ENCODE data around the gene ANKRD13A. TPM values are rescaled to one million over a fixed set of nuclear protein-coding genes. Genes with fewer than 3 reads are reported as not detected.

Gene ANKRD13A
- total and polyA plus RNA-seq, 2 of the 13 experiments (the other 11 are each of a cell fraction or from before 2014, with no cell fraction given), result 34.1 to 41.6 TPM

GRCh38 chr12:110048242-110049027 lies 49.2 kb downstream of the ANKRD13A start, which contains the start of gene C12orf76 (continued):
- TF ChIP-seq, protein P1, sequence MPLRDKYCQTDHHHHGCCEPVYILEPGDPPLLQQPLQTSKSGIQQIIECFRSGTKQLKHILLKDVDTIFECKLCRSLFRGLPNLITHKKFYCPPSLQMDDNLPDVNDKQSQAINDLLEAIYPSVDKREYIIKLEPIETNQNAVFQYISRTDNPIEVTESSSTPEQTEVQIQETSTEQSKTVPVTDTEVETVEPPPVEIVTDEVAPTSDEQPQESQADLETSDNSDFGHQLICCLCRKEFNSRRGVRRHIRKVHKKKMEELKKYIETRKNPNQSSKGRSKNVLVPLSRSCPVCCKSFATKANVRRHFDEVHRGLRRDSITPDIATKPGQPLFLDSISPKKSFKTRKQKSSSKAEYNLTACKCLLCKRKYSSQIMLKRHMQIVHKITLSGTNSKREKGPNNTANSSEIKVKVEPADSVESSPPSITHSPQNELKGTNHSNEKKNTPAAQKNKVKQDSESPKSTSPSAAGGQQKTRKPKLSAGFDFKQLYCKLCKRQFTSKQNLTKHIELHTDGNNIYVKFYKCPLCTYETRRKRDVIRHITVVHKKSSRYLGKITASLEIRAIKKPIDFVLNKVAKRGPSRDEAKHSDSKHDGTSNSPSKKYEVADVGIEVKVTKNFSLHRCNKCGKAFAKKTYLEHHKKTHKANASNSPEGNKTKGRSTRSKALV (CRISPR knock-in tag; IDR thresholded peaks at IDR 0.05), result no peak
- TF ChIP-seq ZNF740 (CRISPR knock-in tag; IDR thresholded peaks at IDR 0.05) (peak; percentile 73), ZFP91 (CRISPR knock-in tag; IDR thresholded peaks at IDR 0.05; ENCODE audit: borderline replicate concordance) (peak; percentile 75), ZNF788 (CRISPR knock-in tag; IDR thresholded peaks at IDR 0.05; ENCODE audit: borderline replicate concordance) (peak; percentile 97; the same call in 1 of the 2 replicates), ZFAT (CRISPR knock-in tag; conservative IDR thresholded peaks at IDR 0.05) (no peak), HOXD1 (CRISPR knock-in tag; IDR thresholded peaks at IDR 0.05) (peak; percentile 50; the same call in 1 of the 2 replicates), ARID2 (CRISPR knock-in tag; IDR thresholded peaks at IDR 0.05; ENCODE audit: borderline replicate concordance) (peak; percentile 2; the same call in 1 of the 2 replicates), PRDM4 (CRISPR knock-in tag; IDR thresholded peaks at IDR 0.05; ENCODE audit: borderline replicate concordance) (no peak), IRF1 (CRISPR knock-in tag; IDR thresholded peaks at IDR 0.05; ENCODE audit: low read depth) (no peak), ZNF775 (CRISPR knock-in tag; IDR thresholded peaks at IDR 0.05; ENCODE audit: borderline replicate concordance) (no peak), HMG20B (CRISPR knock-in tag; conservative IDR thresholded peaks at IDR 0.05) (peak; percentile 65; the same call in 1 of the 2 replicates), JARID2 (CRISPR knock-in tag; IDR thresholded peaks at IDR 0.05; ENCODE audit: insufficient replicate concordance) (no peak), ETV5 (CRISPR knock-in tag; IDR thresholded peaks at IDR 0.05; ENCODE audit: borderline replicate concordance) (peak; percentile 87), ARID3A (IDR thresholded peaks at IDR 0.05; ENCODE audit: low read depth, low read length) (peak; percentile 93), ZFP36L1 (CRISPR knock-in tag; IDR thresholded peaks at IDR 0.05) (no peak)
- TF ChIP-seq, protein P2, sequence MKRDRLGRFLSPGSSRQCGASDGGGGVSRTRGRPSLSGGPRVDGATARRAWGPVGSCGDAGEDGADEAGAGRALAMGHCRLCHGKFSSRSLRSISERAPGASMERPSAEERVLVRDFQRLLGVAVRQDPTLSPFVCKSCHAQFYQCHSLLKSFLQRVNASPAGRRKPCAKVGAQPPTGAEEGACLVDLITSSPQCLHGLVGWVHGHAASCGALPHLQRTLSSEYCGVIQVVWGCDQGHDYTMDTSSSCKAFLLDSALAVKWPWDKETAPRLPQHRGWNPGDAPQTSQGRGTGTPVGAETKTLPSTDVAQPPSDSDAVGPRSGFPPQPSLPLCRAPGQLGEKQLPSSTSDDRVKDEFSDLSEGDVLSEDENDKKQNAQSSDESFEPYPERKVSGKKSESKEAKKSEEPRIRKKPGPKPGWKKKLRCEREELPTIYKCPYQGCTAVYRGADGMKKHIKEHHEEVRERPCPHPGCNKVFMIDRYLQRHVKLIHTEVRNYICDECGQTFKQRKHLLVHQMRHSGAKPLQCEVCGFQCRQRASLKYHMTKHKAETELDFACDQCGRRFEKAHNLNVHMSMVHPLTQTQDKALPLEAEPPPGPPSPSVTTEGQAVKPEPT (CRISPR knock-in tag; IDR thresholded peaks at IDR 0.05; ENCODE audit: low read depth), result 0 out of 2 replicates have a peak, but pooled peaks have one; percentile 24

All from HepG2 (cell line).